Measurements from ENCODE around the gene C1orf50. TPM values are rescaled to one million over a fixed set of nuclear protein-coding genes. Genes with fewer than 3 reads are reported as not detected.

The C1orf50 gene
- total RNA-seq, 1 experiment from 2014 or later, result 7.7 TPM

DNA sequence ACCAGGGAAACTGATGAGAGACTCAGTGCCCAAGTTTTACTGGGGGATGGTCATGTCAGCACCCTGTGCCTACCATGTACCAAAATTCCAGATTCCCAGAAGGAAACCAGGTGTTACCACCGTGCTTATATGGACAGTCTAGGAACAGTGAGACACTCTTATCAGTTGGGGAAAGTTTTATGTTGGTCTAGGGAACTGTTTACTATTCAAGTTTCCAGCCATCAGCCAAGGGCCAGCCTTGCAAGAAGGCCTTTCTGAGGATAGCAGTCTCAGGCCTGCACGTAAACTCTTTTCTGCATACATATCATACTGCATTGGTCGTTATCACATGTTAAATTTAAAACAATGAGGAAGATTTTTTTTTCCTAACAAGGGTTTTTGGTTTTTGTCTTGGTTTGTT, 30.4 kb downstream of the C1orf50 start:
- no peak overlapping the region for H3K4me2 ChIP-seq (ENCODE audit: insufficient read depth, insufficient read length, low read length)
- no peak overlapping the region for H2BK5ac ChIP-seq (ENCODE audit: insufficient read length, low read length)
- H3K9me3 ChIP-seq (ENCODE audit: control insufficient read depth, low read depth, low read length), result no peaks in the 10 kb centered on the region
- no peak overlapping the region for H3K23ac ChIP-seq (ENCODE audit: insufficient read length, low read depth, low read length)
- H2BK120ac ChIP-seq (ENCODE audit: low read depth, low read length, poor library complexity, severe bottlenecking), result no peak overlapping the region
- H2BK20ac ChIP-seq (ENCODE audit: low read depth, low read length, poor library complexity, severe bottlenecking), result no peak overlapping the region
- Mint-ChIP-seq H3K27ac (no peak overlapping the region), H3K9me3 (no peaks in the 10 kb centered on the region), H3K27me3 (ENCODE audit: low read depth) (no peaks in the 10 kb centered on the region; the same call in 1 of the 2 replicates), H3K4me1 (no peaks in the 10 kb centered on the region), H3K4me3 (no peak overlapping the region), H3K36me3 (ENCODE audit: insufficient read depth in 1 of 3, low read depth in 3 of 3) (no peaks in the 10 kb centered on the region)
- no peak overlapping the region for H3K9ac ChIP-seq (ENCODE audit: extremely low read depth, insufficient read length, low read length)
- no peak overlapping the region for H3K56ac ChIP-seq (ENCODE audit: insufficient read length, low read depth, low read length)
- H3K4ac ChIP-seq (ENCODE audit: low read depth, low read length), result no peak overlapping the region
- H3K14ac ChIP-seq (ENCODE audit: insufficient read depth, low read length), result no peak overlapping the region
- no peaks in the 10 kb centered on the region for H3K79me1 ChIP-seq (ENCODE audit: insufficient read depth, low read depth, low read length, poor library complexity, severe bottlenecking)
- H3T11ph ChIP-seq (ENCODE audit: low read length), result no peak overlapping the region
- no peaks in the 10 kb centered on the region for H4K20me1 ChIP-seq (ENCODE audit: control insufficient read depth, insufficient read depth, insufficient read length)
- no peak overlapping the region for H4K8ac ChIP-seq (replicated peaks; ENCODE audit: insufficient read length, low read depth, low read length)
- TF ChIP-seq, protein P1, sequence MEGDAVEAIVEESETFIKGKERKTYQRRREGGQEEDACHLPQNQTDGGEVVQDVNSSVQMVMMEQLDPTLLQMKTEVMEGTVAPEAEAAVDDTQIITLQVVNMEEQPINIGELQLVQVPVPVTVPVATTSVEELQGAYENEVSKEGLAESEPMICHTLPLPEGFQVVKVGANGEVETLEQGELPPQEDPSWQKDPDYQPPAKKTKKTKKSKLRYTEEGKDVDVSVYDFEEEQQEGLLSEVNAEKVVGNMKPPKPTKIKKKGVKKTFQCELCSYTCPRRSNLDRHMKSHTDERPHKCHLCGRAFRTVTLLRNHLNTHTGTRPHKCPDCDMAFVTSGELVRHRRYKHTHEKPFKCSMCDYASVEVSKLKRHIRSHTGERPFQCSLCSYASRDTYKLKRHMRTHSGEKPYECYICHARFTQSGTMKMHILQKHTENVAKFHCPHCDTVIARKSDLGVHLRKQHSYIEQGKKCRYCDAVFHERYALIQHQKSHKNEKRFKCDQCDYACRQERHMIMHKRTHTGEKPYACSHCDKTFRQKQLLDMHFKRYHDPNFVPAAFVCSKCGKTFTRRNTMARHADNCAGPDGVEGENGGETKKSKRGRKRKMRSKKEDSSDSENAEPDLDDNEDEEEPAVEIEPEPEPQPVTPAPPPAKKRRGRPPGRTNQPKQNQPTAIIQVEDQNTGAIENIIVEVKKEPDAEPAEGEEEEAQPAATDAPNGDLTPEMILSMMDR (conservative IDR thresholded peaks at IDR 0.05), result no peak
- DNase-seq, result no peak
- no CpG with 5 or more reads among the region's 3 CpGs for WGBS (ENCODE audit: extremely low coverage, insufficient read length, low lambda C conversion rate)
- H3K4me1 ChIP-seq (ENCODE audit: insufficient read depth, low read length), result no peaks in the 10 kb centered on the region
- H4K91ac ChIP-seq (ENCODE audit: insufficient read length, low read depth, low read length), result no peak overlapping the region
- H2BK12ac ChIP-seq (ENCODE audit: insufficient read length, low read depth, low read length), result no peak overlapping the region
- no peak overlapping the region for H2BK15ac ChIP-seq (ENCODE audit: low read depth, low read length)
- no peak overlapping the region for H2AFZ ChIP-seq (ENCODE audit: low read length)
- H2AK5ac ChIP-seq (ENCODE audit: insufficient read length, low read length), result no peak overlapping the region
- H4K5ac ChIP-seq (ENCODE audit: insufficient read length, low read depth, low read length), result no peak overlapping the region
- H3K27ac ChIP-seq (ENCODE audit: insufficient read length, low read depth, low read length), result no peak overlapping the region
- H3K27me3 ChIP-seq (ENCODE audit: insufficient read depth, low read length), result no peaks in the 10 kb centered on the region
- H3K23me2 ChIP-seq (ENCODE audit: insufficient read length, low read depth, low read length, poor library complexity, severe bottlenecking), result no peaks in the 10 kb centered on the region
- no peak overlapping the region for H3K18ac ChIP-seq (ENCODE audit: insufficient read length, low read depth, low read length)
- H3K79me2 ChIP-seq (ENCODE audit: insufficient read depth, low read length), result no peaks in the 10 kb centered on the region
